HCT116 (cell line): ENCODE data around the gene IL32. TPM values are rescaled to one million over a fixed set of nuclear protein-coding genes. Genes with fewer than 3 reads are reported as not detected.

Experiments used
- ATAC-seq: fragments of 200-7000 bp; cut with Tn5 transposase; 2 replicates; pipeline ENCODE4 v1.9.1; 2020; ENCODE audit warnings: mild to moderate bottlenecking, moderate library complexity
- BruUV-seq: library from RNA; stranded (reverse); fragments of 400-500 nt; replicated peaks from 2 replicates; lab custom pipeline; 2021; lab: Mats Ljungman, UMichigan
- CTCF ChIA-PET: fragments of 300-600 bp; sonication (Branson Sonifier 250); formaldehyde crosslinking; loops from one replicate; lab custom pipeline; 2021; ENCODE audit warnings: antibody characterized with exemption; lab: Charles Lee
- POLR2A ChIA-PET: fragments of 300-600, 350-600 bp; sonication (Branson Sonifier 250); formaldehyde crosslinking; loops from one replicate; lab custom pipeline; 2021; ENCODE audit warnings: antibody characterized with exemption; lab: Charles Lee
- RAD21 ChIA-PET, 2 experiments: fragments of 300-600 bp; sonication (Branson Sonifier 250); formaldehyde crosslinking; loops; one replicate each; lab custom pipeline; 2023; ENCODE audit warnings: low total read pairs in 2 of 2; ENCODE audit not compliant: uncharacterized antibody in 2 of 2, unreplicated experiment in 2 of 2, low non-redundant PET in 1 of 2; lab: Charles Lee
- DNase-seq: peaks from one replicate; pipeline ENCODE4 v3.0.0-alpha.2; 2010; ENCODE audit warnings: low read depth, low spot score
- H2AFZ ChIP-seq: fragments of 200-600 bp; shearing (Covaris generic), sonication (generic); 2 replicates; pipeline ENCODE4 v1.6.1; 2017; ENCODE audit warnings: low read depth, mixed run types, mixed read lengths, antibody characterized with exemption, low read length; ENCODE audit not compliant: poor library complexity, severe bottlenecking
- H3K27ac ChIP-seq: 2 replicates; pipeline ENCODE4 v1.5.1; 2012; ENCODE audit warnings: low read depth, low read length
- H3K27me3 ChIP-seq: fragments of 200-600 bp; sonication (generic); 2 replicates; pipeline ENCODE4 v1.6.1; 2016; ENCODE audit warnings: mixed run types, low read length, mixed read lengths; ENCODE audit not compliant: insufficient read depth
- H3K36me3 ChIP-seq, 2 experiments: fragments of 200-500 bp in 1 of 2; fragments of 200-600 bp in 1 of 2; sonication (Bioruptor generic) in 1 of 2; sonication (generic) in 1 of 2; 2 replicates each; pipeline versions ENCODE4 v1.5.1 to v1.6.1; 2014 to 2016; ENCODE audit warnings: low read length in 2 of 2, inconsistent platforms in 1 of 2, mixed read lengths in 1 of 2, mixed run types in 1 of 2; ENCODE audit not compliant: insufficient read depth in 2 of 2, control insufficient read depth in 1 of 2
- H3K4me1 ChIP-seq, 2 experiments: fragments of 200-600 bp in 1 of 2; sonication (generic) in 1 of 2; 2 replicates each; pipeline versions ENCODE4 v1.5.1 to v1.6.1; 2012 to 2017; ENCODE audit warnings: low read length in 2 of 2, inconsistent platforms in 1 of 2, mild to moderate bottlenecking in 1 of 2, mixed read lengths in 1 of 2, mixed run types in 1 of 2, moderate library complexity in 1 of 2; ENCODE audit not compliant: insufficient read depth in 2 of 2, control insufficient read depth in 1 of 2
- H3K4me2 ChIP-seq: fragments of 200-600 bp; sonication (generic); 2 replicates; pipeline ENCODE4 v1.6.1; 2017; ENCODE audit warnings: mixed run types, low read length, mixed read lengths
- H3K4me3 ChIP-seq, 2 experiments: fragments of 200-600 bp in 1 of 2; sonication (generic) in 1 of 2; replicated peaks in 1 of 2; 2 replicates each; pipeline ENCODE4 v1.5.1; 2011 to 2016; ENCODE audit warnings: low read length in 2 of 2, control low read depth in 1 of 2, low read depth in 1 of 2, mild to moderate bottlenecking in 1 of 2, mixed read lengths in 1 of 2, mixed run types in 1 of 2
- H3K79me2 ChIP-seq: fragments of 200-600 bp; sonication (generic); 2 replicates; pipeline ENCODE4 v1.6.1; 2017; ENCODE audit warnings: mild to moderate bottlenecking, mixed run types, low read length, moderate library complexity, mixed read lengths; ENCODE audit not compliant: insufficient read depth
- H3K9ac ChIP-seq: fragments of 200-600 bp; sonication (generic); 2 replicates; pipeline ENCODE4 v1.6.1; 2016; ENCODE audit warnings: low read length, mixed read lengths
- H3K9me2 ChIP-seq: fragments of 200-600 bp; sonication (generic), shearing (Covaris generic); 2 replicates; pipeline ENCODE4 v1.6.1; 2017; ENCODE audit warnings: mixed run types, mild to moderate bottlenecking, moderate library complexity; ENCODE audit not compliant: insufficient read depth
- H3K9me3 ChIP-seq, 2 experiments: fragments of 200-500 bp in 1 of 2; fragments of 200-600 bp in 1 of 2; sonication (Bioruptor generic) in 1 of 2; sonication (generic) in 1 of 2; 2 replicates each; pipeline ENCODE4 v1.6.1; 2014 to 2017; ENCODE audit warnings: low read length in 2 of 2, mixed read lengths in 2 of 2, inconsistent platforms in 1 of 2, low read depth in 1 of 2, mild to moderate bottlenecking in 1 of 2, mixed run types in 1 of 2, moderate library complexity in 1 of 2; ENCODE audit not compliant: control insufficient read depth in 1 of 2, insufficient read depth in 1 of 2
- H4K20me1 ChIP-seq: fragments of 200-600 bp; sonication (generic), shearing (Covaris generic); 2 replicates; pipeline ENCODE4 v1.6.1; 2017; ENCODE audit warnings: mixed run types, mild to moderate bottlenecking, moderate library complexity; ENCODE audit not compliant: insufficient read depth
- POLR2AphosphoS5 ChIP-seq: IDR thresholded peaks from 2 replicates; pipeline ENCODE4 v1.6.1; 2011; ENCODE audit warnings: mild to moderate bottlenecking, low read depth, low read length, moderate library complexity
- TCF7L2 ChIP-seq: IDR thresholded peaks from 2 replicates; pipeline ENCODE4 v1.7.0; 2011; ENCODE audit warnings: borderline replicate concordance, inconsistent platforms; ENCODE audit not compliant: insufficient read depth, insufficient read length; ENCODE audit errors: extremely low read depth
- YY1 ChIP-seq: IDR thresholded peaks from 2 replicates; pipeline ENCODE4 v1.6.1; 2011; ENCODE audit warnings: low read length, low read depth, moderate library complexity, mild to moderate bottlenecking; ENCODE audit not compliant: insufficient replicate concordance; ENCODE audit errors: extremely low read depth
- intact Hi-C: fragments of 100-400 bp; cut with micrococcal nuclease; formaldehyde crosslinking; loops from 2 replicates; pipeline ENCODE4 v1.10.0; 2022
- total RNA-seq: library from RNA; stranded (reverse); gene quantifications from one replicate; pipeline ENCODE4 v1.2.1, GENCODE V29; 2021; ENCODE audit not compliant: unreplicated experiment
- TF ChIP-seq, protein P1 (sequence below): IDR thresholded peaks from 2 replicates; pipeline ENCODE4 v1.6.1; 2012; ENCODE audit warnings: low read depth
- TF ChIP-seq, protein P2 (sequence below): IDR thresholded peaks from 2 replicates; pipeline ENCODE4 v1.6.1; 2012
- TF ChIP-seq, protein P3 (sequence below), 3 experiments: fragments of 200-600 bp in 1 of 3; sonication (generic) in 1 of 3; IDR thresholded peaks in 2 of 3; conservative IDR thresholded peaks in 1 of 3; 2 replicates each; pipeline ENCODE4 v1.5.1; 2012 to 2017; ENCODE audit warnings: low read depth in 2 of 3, low read length in 2 of 3, antibody characterized with exemption in 1 of 3, borderline replicate concordance in 1 of 3, control low read depth in 1 of 3, mild to moderate bottlenecking in 1 of 3, mixed read lengths in 1 of 3, mixed run types in 1 of 3, moderate library complexity in 1 of 3; ENCODE audit not compliant: insufficient read depth in 1 of 3

IL32 gene
- total RNA-seq, 1 experiment from 2014 or later = 13.7 TPM

DNA sequence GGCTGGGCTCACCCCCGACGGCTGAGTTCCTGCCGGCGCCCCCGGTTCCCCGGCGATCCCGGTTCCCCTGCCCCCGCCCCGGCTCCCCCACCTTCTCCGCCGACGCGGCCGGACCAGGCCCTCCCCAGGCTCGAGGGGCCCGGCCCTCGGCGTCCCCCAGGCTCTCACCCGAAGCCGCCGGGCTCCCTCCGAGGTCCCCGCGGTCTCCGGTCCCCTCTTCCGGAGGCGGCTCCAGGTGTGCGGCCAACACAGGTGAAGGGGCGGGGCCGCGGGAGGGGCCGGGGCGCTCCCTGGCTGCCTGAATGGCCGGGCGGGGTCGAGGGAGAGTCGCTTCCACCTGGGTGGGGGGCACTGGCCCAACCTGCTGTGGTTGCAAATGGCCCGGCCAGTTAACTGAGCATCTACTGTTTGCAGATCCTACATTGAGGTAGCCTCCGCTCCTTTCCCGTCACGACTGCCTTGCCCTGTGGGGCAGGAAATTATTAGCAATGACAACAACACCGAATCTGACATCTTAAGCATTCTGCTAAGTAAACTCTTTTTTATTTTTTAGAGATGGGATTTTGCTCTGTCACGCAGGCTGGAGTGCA lies 28.6 kb upstream of the IL32 start, which contains the start of gene BICDL2:
Gene BICDL2, minus strand, starts transcription at position 219 of the 590 bp plus-strand sequence. CDS start 1,448 bp downstream, outside the sequence.
- ATAC-seq (peak; percentile 69), DNase-seq (no peak)
- Histone ChIP-seq H3K9me2 (no peaks in the 10 kb centered on the region), H3K4me3 (peak within 1 kb of the TSS; percentile 61 to 76), H4K20me1 (no peaks in the 10 kb centered on the region), H3K36me3 (no peaks in the 10 kb centered on the region), H3K27me3 (no peaks in the 10 kb centered on the region), H3K9ac (peak within 1 kb of the TSS; percentile 75), H3K27ac (peak within 1 kb of the TSS; percentile 26; the same call in 1 of the 2 replicates), H3K9me3 (no peaks in the 10 kb centered on the region), H3K4me2 (peak within 1 kb of the TSS; percentile 95), H3K79me2 (no peaks in the 10 kb centered on the region), H3K4me1 (peaks cover 19 to 52% of the 10 kb centered on the region in 2 experiments), H2AFZ (peak within 1 kb of the TSS; percentile 41)
- TF ChIP-seq, protein P1, sequence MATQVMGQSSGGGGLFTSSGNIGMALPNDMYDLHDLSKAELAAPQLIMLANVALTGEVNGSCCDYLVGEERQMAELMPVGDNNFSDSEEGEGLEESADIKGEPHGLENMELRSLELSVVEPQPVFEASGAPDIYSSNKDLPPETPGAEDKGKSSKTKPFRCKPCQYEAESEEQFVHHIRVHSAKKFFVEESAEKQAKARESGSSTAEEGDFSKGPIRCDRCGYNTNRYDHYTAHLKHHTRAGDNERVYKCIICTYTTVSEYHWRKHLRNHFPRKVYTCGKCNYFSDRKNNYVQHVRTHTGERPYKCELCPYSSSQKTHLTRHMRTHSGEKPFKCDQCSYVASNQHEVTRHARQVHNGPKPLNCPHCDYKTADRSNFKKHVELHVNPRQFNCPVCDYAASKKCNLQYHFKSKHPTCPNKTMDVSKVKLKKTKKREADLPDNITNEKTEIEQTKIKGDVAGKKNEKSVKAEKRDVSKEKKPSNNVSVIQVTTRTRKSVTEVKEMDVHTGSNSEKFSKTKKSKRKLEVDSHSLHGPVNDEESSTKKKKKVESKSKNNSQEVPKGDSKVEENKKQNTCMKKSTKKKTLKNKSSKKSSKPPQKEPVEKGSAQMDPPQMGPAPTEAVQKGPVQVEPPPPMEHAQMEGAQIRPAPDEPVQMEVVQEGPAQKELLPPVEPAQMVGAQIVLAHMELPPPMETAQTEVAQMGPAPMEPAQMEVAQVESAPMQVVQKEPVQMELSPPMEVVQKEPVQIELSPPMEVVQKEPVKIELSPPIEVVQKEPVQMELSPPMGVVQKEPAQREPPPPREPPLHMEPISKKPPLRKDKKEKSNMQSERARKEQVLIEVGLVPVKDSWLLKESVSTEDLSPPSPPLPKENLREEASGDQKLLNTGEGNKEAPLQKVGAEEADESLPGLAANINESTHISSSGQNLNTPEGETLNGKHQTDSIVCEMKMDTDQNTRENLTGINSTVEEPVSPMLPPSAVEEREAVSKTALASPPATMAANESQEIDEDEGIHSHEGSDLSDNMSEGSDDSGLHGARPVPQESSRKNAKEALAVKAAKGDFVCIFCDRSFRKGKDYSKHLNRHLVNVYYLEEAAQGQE = no peak
- TF ChIP-seq POLR2AphosphoS5 (peak; percentile 74), YY1 (no peak), TCF7L2 (no peak)
- TF ChIP-seq, protein P2, sequence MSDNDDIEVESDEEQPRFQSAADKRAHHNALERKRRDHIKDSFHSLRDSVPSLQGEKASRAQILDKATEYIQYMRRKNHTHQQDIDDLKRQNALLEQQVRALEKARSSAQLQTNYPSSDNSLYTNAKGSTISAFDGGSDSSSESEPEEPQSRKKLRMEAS = 0 out of 2 replicates have a peak, but pooled peaks have one; percentile 19
- TF ChIP-seq, protein P3, sequence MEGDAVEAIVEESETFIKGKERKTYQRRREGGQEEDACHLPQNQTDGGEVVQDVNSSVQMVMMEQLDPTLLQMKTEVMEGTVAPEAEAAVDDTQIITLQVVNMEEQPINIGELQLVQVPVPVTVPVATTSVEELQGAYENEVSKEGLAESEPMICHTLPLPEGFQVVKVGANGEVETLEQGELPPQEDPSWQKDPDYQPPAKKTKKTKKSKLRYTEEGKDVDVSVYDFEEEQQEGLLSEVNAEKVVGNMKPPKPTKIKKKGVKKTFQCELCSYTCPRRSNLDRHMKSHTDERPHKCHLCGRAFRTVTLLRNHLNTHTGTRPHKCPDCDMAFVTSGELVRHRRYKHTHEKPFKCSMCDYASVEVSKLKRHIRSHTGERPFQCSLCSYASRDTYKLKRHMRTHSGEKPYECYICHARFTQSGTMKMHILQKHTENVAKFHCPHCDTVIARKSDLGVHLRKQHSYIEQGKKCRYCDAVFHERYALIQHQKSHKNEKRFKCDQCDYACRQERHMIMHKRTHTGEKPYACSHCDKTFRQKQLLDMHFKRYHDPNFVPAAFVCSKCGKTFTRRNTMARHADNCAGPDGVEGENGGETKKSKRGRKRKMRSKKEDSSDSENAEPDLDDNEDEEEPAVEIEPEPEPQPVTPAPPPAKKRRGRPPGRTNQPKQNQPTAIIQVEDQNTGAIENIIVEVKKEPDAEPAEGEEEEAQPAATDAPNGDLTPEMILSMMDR (IDR thresholded peaks at IDR 0.05 in 2 of 3, conservative IDR thresholded peaks at IDR 0.05 in 1 of 3; ENCODE audit: borderline replicate concordance in 1 of 3, insufficient read depth in 1 of 3, low read depth in 2 of 3, low read length in 2 of 3) = no peak
- no TSS peak for BruUV-seq
- ChIA-PET POLR2A (interaction anchor here (0.6 kb wide), 1 partner anchor 93 kb away, joined by 3 read pairs; no protein-coding TSS in a partner anchor), RAD21 (no interaction called here), CTCF (interaction anchor here (1.0 kb wide), 1 partner anchor 9 kb away, joined by 8 read pairs; no protein-coding TSS in a partner anchor)
- intact Hi-C loops = no loop called here
